HG03342 (cell line): ENCODE results near the gene MCM10.
"Not testable (repeated sequence)": the region's sequence is repeated elsewhere in the genome, so short reads cannot be mapped to it uniquely, and the experiment has no call there.

Experiments
- ATAC-seq: cut with Tn5 transposase; IDR thresholded peaks from one replicate; pipeline ENCODE4 v1.9.1; 2021; ENCODE audit warnings: mild to moderate bottlenecking, moderate library complexity; ENCODE audit not compliant: unreplicated experiment

The MCM10 gene

DNA sequence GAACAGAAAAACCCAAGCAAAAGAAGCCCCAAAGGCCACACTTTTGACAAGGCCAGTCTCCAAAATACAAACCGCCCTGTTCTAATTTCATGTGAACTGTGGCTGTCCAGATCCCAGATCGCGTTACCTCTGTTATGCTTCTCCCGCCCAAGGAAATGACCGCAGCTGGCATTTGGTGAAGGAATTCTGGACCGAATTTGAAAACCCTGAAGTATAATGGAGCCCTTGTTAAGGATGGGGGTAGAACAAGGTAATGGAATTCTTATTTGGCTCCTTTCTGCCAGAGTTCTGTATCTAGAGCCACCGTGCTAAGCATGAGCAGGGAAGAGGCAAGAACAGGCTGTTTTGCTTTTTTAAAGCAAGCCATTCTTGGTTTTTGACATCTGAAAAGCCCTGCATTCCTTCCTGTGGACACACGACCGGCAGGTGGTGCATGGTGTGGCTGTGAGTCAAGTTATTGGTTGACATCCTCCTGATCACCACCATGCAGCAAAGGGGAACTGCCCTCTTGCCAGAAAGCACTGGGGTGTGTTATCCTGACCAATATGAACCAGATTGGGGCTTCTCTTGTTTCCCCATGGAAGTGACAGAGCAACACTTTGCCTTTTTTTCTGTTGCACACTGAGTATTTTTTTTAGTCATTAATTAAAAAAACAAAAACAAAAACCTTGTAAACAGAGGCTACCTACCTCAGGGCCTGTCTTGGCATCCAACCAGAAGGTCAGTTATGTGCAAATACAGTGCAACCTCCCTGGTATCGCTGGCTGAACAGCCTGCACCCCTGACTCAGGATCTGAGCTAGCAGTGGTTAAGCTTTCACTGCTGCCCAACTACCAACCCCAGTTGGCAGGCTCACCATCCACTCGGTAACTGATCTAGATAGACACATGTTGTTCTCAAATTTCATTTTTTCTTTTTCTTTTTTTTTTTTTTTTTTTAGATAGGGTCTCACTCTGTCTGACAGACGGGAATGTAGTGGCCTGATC lies 58.6 kb downstream of the MCM10 start:
- no peak for ATAC-seq

GRCh38 chr10:13221572-13221971 lies 60.2 kb downstream of the MCM10 start:
- ATAC-seq: no peak

DNA sequence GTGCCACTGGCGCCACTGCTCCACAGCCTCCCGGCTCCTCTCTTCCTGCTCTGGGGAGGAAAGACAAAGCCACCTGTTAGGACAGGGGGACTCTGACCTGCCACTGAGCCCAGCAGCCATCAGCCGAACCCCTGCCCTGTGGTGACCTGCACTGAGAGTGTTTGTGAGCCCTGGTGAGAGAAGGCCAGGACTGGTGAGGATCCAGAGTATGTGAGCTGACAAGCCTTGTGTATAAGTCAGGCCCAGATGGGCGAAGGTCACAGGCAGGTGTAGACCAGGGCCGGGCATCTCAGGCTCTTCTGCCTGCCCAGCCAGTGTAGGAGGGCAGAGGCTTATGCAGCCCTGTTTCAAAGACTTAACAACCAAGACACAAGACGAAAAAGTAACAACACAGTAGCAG lies 60.8 kb downstream of the MCM10 start:
- no peak for ATAC-seq

DNA sequence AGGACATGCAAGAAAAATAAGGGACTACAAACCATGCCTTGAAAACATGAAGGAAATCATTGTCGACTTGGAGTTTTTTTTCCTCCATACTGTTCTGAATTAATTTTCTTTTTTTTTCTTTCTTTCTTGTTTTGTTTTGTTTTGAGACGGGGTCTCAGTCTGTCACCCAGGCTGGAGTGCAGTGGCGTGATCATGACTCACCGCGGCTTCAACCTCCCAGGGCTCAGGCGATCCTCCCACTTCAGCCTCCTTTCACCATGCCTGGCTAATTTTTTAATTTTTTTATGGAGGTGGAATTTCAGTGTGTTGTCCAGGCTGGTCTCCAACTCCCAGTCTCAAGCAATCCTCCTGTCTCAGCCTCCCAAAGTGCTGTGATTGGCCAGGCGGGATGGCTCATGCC lies 61.2 kb downstream of the MCM10 start:
- ATAC-seq: no peak

- no peak for ATAC-seq
Measured at GRCh38 chr10:13223241-13223640, 61.9 kb downstream of the MCM10 start.

DNA sequence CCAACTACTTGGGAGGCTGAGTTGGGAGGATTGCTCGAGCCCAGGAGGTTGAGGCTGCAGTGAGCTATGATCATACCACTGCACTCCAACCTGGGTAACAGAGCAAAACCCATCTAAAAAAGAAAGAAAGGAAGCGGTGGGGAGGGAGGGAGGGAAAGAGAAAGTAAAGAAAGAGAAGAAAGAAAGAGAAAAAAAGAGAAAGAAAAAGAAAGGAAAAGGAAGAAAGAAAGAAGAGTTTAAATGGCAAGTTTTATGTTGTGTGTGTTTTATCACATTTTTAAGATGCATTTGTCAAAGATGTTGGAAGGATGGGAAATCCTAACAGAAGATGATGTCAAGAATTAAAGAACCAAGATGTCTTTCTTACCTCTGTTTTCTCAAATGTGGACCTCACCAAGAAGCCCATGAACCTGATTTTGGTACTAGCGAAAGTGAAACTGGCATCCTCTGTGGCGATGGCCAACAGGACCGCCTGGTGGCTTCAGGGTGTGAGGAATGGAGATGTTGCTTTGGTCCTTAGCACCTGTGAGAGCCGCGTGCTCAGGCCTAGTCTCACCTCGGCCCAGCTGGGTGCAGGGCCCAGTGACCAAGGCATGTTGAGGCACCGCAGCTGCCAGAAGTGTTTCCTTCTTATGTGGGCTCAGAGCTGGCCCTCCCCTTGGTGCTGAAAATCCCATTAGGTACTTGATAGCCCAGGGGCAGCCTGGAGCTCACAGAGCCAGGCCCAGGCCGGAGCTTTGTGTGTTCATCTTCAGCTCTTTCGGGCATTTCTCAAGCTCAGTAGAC lies 63.0 kb downstream of the MCM10 start:
- ATAC-seq: no peak

DNA sequence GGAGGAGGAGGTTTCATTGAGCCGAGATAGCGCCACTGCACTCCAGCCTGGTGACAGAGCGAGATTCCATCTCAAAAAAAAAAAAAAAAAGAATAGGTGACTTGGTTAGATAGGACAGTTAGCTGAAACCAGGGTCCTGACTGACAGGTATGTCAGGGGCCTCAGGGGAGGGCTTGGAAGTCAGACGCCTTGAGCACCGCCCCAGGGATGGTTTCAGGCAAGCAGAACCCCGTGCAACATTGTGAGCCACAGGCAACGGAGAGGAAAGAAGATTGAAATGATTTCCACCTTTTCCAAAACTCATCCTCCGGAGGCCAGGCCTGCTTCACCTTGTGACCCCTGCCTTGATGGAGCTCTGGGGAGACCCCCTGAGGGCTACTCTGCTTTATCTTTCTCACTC lies 64.2 kb downstream of the MCM10 start:
- ATAC-seq: no peak

- ATAC-seq: no peak
Measured at GRCh38 chr10:13227031-13227430, 65.7 kb downstream of the MCM10 start.

GRCh38 chr10:13231190-13231589 lies 69.8 kb downstream of the MCM10 start:
- no peak for ATAC-seq

- ATAC-seq: no peak
Measured at GRCh38 chr10:13231808-13232207, 70.5 kb downstream of the MCM10 start.

- ATAC-seq: no peak
Measured at GRCh38 chr10:13233358-13233757, 72.0 kb downstream of the MCM10 start.

GRCh38 chr10:13234172-13234571 lies 72.8 kb downstream of the MCM10 start, which contains the start of gene UCMA:
UCMA (minus strand) TSS chr10:13234374; CDS start chr10:13234258, 116 bp downstream.
- ATAC-seq: no peak

GRCh38 chr10:13234736-13235135 lies 73.4 kb downstream of the MCM10 start:
- not testable (repeated sequence) for ATAC-seq

DNA sequence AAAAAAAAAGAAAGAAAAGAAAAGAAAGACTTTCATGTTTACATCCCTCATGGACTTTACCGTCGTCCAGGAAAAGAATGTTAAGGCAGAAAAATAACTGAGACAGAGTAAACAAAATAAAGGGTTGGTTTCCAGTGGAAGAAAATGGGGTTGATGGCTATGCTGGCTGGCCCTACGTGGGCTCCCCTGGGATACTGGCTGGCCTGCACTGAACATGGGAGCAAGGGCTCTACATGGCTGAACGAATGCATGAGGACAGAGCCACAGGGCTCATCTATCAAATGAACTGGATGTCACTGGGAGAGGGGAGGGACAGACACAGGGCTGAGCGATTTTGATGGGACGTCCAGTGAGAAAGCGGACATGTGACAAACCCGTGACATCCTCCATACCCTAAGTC lies 75.3 kb downstream of the MCM10 start:
- no peak for ATAC-seq

- ATAC-seq: no peak
Measured at GRCh38 chr10:13238271-13239077, 77.1 kb downstream of the MCM10 start.

DNA sequence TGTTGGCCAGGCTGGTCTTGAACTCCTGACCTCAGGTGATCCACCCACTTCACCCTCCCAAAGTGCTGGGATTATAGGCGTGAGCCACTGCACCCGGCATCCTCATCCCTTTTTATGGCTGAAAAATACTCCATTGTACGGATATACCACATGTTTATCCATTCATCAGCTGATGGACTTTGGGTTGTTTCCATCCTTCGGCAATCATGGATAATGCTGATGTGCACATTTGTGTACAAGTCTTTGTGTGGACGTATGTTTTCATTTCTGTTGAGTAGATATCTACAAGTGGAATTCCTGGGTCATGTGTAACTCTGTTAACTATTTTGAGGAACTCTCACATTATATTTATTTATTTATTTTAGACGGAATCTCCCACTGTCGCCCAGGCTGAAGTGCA lies 78.6 kb downstream of the MCM10 start:
- ATAC-seq: no peak

GRCh38 chr10:13241613-13242012 lies 80.3 kb downstream of the MCM10 start:
- ATAC-seq: no peak

DNA sequence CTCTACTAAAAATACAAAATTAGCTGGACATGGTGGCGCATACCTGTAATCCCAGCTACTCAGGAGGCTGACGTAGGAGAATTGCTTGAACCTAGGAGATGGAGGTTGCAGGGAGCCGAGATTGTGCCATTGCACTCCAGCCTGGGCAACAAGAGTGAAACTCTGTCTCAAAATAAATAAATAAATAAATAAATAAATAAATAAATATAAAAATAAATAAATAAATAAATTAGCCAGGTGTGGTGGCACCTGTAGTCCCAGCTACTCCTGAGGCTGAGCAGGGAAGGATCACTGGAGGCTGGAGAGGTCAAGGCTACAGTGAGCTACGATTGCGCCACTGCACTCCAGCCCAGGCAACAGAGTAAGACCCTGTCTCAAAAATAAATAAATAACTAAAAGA lies 80.9 kb downstream of the MCM10 start:
- not testable (repeated sequence) for ATAC-seq

DNA sequence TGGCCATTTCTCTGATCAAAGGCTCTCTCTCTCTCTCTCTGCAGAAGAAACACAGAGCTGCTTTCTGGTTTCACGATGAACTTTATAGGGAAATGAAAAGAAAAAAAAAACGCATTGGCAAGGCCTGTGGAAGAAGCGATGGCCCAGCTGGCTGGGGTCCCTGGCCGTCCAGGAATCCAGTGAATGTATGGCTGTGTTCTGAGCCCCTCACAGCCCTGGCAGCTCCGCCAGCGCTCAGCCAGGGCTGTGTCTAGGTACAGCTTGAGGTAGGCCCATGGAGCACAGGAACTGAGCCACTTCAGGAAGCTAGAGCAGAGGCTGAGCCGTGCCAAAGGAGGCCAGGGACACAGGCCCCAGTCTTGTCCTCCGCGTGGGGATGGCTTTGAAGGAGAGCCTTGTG lies 85.9 kb downstream of the MCM10 start:
- ATAC-seq: no peak

DNA sequence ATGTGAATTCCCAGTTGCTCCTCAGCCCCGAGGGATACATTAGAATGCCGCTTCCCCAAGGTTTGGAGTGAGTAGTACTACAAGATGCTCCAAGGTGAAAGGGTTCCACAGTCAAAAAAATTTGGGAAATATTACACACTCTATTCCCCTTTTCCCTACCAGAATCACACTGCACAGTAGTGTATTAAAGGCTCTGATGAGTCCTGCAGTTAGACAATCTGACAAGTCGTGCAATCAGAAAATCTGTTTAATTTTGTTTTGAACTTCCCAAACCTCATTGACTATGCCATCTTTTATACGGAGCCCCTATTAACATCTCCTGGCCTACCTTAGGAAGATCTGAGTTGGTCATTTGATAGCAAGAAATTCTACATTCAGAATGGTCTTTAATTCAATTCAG lies 86.4 kb downstream of the MCM10 start:
- no peak for ATAC-seq

GRCh38 chr10:13253726-13254125 lies 92.4 kb downstream of the MCM10 start:
- no peak for ATAC-seq
